Measurements from ENCODE around the gene NR6A1.

Gene NR6A1

DNA sequence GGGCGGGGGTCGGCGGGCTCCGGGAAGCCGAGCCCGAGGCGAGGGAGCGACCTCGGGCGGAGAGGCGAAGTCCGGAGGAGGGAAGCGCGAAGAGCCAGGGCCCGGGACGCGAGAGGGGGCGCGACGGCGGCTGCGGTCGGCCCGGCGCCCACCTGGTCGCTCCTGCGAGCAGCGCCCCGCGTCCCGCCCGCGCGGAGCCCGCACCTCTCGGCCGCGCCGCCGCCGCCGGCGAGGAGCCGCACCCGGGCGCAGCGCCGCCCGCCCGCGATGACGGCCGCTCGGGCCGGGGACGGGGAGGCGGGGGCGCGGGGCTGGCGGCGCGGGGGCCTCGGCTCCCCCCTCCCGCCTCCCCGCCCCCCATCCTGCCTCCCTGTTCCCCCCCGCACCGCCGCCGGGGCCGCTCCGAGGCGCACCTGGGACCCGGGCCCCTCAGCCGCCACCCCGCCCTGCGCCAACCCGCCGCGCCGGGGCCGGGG lies 266.5 kb downstream of the NR6A1 start:
- DNase-seq (ENCODE audit: low read depth, low spot score), result no peak

- DNase-seq (ENCODE audit: low read depth, low spot score), result no peak
Observed at GRCh38 chr9:124503713-124504529, 267.2 kb downstream of the NR6A1 start.

DNA sequence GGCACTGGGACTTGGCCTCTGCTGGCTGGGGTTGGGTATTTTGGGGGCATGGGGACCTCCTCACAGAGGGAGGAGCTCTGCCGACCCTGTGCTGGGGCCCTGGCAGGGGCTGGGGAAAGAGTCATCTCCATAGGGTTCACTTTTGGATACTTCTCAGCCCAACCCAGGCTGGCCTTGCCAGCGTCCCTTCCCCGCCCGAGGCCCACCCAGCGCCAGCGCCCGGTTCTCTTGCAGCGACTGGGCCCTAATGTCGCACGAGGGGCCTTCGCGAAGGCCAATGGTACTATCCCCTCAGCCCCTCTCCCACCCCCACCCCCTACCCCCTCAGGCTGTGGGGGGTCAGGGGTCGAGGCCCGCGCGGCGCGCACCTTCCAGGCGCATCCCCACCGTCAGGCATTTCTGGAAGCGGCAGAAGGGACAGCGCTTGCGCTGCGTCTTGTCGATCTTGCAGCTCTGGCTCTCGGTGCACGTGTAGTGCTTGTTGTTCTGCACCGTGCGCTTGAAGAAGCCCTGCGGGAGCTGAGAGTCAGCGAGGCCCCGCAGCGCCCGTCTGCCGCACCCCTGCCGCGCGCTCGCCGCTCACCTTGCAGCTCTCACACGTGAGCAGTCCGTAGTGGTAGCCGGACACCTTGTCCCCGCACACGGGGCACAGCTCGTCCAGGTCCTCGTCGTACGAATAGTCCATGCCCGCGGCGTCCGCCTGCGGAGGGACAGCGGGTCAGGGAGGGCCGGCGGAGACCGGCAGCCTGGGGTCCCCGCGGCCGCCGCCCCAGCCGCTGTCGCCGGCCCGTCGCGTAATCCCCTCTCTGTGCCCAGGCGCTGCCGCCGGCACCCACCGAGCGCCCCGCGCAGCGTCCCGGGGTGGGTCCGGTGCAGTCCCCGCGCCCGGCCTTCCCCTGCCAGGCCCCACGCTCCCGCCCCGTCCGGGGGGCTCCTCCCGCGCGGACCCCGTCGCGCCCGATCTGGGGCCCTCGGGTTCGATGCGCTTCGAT lies 268.1 kb downstream of the NR6A1 start:
- DNase-seq (ENCODE audit: low read depth, low spot score), result no peak

- DNase-seq (ENCODE audit: low read depth, low spot score), result no peak
Observed at GRCh38 chr9:124501771-124502320, 269.3 kb downstream of the NR6A1 start.

GRCh38 chr9:124500796-124501611 lies 270.1 kb downstream of the NR6A1 start:
- no peak for DNase-seq (ENCODE audit: low read depth, low spot score)

- DNase-seq (ENCODE audit: low read depth, low spot score), result no peak
Observed at GRCh38 chr9:124500028-124500795, 270.9 kb downstream of the NR6A1 start.

- DNase-seq (ENCODE audit: low read depth, low spot score), result no peak
Observed at GRCh38 chr9:124499216-124499615, 271.9 kb downstream of the NR6A1 start.

DNA sequence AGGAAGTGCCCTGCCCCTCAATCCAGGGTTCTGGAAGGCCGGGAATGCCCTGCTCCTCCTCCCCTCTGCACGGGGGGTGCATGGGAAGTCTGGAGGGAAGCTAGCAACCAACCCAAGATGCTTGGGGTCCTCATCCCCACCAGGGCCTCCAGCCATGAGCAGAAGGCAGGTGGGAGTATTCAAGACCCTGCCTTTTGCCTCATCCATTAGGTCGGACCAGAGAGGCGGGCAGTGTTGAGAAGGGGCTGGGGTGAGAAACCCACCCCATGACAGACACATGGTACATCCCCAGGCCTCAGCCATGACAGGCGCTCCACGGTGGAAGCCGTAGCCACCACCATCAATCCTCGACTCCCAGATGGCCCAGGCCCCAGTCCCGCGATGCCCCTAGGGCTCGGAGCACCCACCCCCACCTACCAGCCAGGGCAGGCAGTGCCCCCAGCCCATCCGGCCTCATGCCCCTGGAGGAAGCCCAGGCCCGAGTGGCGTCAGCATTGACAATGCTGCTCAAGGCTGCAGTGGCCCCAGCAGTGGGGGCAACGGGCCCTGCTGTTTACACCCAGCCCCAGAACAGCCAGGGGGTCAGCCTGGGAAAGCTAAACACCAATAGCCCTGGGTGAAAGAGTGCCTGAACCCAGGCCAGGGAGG lies 272.5 kb downstream of the NR6A1 start:
- no peak for DNase-seq (ENCODE audit: low read depth, low spot score)

DNA sequence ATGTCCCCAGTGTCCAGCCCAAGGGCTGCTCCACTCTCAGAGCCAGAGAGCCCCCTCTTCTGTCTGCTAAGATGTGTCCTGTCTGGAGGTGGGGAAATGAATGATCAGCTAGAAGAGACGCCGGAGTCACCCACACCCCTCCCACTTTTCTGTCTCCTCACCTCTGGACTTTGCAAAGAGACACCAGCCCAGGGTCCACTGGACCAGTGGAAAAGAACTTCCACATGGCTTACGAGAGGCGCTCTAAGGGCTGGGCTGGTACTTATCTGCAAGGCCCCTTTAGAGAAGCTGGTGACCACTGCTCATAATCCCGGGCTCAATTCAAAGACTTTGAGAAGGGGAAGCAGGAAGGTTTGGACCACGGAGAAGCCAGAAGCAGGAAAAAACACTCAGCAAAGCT lies 273.1 kb downstream of the NR6A1 start:
- no peak for DNase-seq (ENCODE audit: low read depth, low spot score)

DNA sequence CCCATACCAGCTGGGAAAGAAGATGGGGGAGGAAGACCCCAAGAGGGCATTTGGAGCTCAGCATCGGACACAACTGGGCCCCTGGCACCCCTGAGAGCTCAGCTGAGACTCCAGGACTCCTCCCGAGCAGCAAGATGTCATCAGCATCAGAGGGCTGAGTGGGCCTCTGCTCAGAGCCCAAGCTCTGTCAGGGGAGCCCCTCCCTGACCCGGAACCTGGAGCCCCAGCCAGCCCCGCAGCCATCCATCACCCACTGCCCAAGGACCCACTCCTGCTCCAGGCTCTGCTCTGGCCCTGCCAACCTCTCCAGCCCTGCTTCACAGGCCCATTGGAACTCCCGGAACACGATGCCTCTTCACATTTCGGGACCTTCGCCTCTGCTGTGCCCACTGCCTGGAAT lies 273.7 kb downstream of the NR6A1 start:
- no peak for DNase-seq (ENCODE audit: low read depth, low spot score)

DNA sequence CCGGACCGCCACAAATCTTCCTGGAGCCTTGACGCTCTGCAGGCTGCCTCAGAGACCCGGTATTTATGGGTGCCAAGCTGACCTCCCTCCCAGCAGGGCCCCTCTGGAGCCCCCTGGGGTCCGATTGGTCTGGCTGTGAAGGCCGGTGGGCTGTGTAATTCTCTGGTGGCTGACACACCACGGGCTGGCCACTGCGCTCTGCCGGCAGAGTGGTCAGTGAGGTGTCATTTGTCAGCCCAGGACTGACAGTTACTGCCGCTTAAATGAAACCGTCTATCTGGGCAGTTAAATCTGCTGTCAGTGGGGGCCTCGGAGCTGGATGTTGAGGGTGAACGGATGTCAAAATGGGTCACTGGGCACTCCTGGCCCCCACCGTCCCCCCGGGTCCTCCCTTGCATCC lies 274.6 kb downstream of the NR6A1 start:
- no peak for DNase-seq (ENCODE audit: low read depth, low spot score)

- no peak for DNase-seq (ENCODE audit: low read depth, low spot score)
Observed at GRCh38 chr9:124496075-124496449, 275.0 kb downstream of the NR6A1 start.

- DNase-seq (ENCODE audit: low read depth, low spot score), result no peak
Observed at GRCh38 chr9:124495126-124496074, 275.7 kb downstream of the NR6A1 start.

DNA sequence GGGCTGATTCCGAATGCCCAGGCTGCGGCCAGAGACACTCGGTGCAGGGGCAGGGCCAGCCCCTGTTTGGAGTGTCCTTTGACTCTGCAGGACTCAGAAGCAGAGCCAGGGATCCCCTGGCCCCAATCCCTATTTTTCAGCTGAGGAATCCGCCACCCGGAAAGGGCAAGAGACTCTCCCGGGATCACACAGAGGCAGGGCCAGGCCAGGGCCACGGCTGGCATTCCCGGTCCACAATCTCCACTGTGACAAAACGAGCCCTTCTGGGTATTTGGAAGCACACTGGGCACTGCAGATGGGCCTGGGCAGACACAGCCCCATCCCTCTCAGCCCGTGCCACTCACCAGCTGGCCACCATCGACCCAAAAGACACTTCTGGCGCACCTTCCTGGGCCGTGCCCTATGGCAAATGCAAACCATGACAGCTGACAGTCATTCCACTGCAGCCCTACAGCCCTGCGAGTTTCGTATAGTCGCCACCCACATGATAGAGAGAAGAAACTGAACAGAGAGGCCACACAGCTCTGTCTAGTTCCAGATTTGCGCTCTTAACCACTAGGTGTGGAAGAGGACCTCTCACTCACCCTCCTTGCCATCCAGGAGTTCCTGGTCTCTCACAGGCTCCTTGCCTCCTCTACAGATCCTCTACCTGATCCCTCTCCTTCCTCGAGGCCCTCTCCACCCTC lies 277.2 kb downstream of the NR6A1 start:
- no peak for DNase-seq (ENCODE audit: low read depth, low spot score)

DNA sequence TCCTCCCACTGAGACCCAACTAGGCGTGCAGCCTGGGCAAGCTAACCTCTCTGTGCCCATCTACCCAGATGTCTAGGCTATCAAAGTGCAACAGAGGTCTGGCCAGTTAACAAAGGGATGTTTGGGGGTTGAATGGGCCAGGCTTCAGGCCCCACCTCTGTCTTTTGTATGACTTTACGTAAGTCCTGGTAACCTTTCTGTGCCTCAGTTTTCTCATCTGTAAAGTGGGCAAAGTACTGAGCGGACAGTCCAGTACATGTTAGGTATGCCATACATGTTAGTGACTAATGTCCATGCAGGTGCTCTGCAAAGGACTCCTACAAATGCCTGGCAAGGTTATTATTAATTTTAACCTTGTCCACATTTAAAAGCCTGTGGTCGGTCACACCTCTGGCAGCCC lies 277.9 kb downstream of the NR6A1 start:
- DNase-seq (ENCODE audit: low read depth, low spot score), result no peak

- no peak for DNase-seq (ENCODE audit: low read depth, low spot score)
Observed at GRCh38 chr9:124492818-124493217, 278.3 kb downstream of the NR6A1 start.

DNA sequence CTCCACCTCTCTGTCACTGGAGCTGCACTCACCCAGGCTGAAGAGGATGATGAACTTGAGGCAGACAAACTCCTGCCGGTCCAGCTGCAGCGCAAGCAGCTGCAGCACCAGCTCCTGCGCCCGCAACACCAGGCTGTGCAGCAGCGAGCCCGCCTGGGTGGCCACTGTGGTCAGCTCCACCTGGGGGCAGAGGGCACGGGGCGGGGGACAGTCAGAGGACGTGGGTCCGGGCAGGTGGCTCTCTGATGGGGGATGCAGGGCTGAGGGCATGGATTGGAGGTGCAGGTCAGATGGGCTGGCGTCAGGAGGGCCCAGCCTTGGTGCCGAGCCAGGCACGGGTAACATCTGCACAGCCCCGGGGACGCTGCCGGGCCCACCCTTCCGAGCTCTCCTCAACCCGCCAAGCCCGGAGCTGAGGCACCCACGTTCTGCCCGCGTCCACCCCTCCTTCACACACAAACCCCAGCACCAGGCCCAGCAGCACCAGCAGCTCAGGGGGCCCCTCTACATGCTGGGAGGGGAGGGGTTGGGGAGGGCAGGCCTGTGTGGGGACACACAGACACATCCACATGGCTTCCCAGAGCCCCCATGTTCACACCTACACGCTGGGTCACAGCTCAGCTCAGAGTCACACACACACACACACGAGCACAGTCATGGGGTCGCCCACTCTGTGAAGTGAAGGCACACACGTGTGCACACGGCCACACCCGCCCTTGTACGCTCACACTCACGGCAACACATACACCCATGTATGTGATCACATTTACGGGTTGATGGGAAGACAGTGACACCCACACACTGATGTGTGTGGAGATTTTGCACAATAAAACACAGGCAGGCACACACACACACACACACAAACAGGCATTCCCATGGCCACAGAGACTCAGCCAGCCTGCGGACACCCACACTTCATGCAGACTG lies 279.8 kb downstream of the NR6A1 start:
- DNase-seq (ENCODE audit: low read depth, low spot score), result no peak
